Measurements from ENCODE around the gene ABLIM1.

The ABLIM1 gene

DNA sequence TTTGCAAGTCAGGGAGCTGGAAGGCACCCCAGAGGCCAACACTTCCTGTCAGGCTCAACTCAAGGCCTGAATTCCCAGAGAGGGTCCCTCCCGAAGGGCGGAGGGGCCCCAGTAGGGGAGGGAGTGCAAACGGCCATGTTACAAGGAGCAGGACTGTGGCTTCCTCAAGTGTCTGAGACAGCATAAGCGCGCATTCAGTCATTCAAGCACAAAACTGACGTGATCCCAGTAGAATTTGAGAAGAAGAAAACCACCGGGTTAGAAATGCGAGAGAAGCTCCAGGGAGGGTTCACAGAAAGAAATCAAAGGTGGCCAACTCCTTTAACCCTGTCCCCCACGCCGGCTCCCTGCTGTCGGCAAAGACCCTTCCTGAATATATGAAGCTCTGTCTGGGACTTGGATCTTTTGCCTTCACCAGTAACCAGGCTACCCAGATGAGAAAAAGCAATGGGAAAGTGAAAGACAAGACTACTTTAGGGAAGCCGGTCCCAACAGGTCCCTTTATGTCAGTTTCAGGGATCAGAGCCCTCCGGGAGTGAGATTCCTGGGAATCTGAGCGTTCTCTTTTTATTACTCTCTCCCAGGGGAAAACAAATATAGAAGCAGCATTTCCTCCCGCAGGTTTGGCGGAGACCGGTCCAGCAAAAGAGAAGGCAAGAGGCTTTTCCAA lies 255.1 kb downstream of the ABLIM1 start:
- no peak for DNase-seq

- DNase-seq = no peak
These were observed 255.8 kb downstream of the ABLIM1 start for GRCh38 chr10:114402233-114402632.

- no peak for DNase-seq
These were observed 256.8 kb downstream of the ABLIM1 start for GRCh38 chr10:114401195-114401791.

DNA sequence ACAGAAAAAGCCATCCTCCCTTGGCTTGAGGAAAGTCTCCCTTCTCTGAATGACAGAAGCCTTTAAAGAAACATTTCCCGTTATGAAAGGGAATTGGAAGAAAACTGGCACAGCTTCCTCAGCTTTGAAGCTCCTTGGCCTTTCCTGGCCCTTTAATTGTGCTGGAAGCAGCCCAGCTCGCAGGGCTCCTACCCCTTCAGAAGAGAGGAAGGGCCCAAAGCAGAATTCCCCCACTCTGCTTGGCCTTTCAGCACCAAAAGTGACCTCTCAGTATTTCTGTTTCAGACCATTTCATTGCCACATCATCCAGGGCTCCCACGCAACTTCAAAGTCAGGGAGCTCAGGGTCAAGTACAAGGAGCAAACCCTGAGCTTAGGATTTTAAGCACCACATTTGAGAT lies 258.0 kb downstream of the ABLIM1 start:
- no peak for DNase-seq

DNA sequence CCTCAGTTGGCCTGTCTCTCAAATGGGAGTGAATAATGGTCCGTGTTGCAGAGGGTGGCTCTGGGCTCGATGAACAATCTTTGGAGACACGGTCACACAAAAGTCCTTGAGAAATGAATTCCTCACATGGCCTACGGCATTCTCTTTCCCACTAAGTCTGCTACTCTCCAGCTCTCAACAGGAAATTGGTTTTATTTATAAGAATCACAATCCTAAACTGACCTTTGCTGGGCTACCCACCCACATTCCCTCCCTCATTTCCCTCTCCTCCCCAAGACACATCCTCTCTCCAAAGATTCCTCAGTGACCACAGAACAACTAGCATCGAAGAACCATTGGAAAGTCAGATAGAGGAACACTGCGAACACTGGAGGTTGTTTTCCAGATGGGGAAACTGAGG lies 258.5 kb downstream of the ABLIM1 start:
- DNase-seq = no peak

DNA sequence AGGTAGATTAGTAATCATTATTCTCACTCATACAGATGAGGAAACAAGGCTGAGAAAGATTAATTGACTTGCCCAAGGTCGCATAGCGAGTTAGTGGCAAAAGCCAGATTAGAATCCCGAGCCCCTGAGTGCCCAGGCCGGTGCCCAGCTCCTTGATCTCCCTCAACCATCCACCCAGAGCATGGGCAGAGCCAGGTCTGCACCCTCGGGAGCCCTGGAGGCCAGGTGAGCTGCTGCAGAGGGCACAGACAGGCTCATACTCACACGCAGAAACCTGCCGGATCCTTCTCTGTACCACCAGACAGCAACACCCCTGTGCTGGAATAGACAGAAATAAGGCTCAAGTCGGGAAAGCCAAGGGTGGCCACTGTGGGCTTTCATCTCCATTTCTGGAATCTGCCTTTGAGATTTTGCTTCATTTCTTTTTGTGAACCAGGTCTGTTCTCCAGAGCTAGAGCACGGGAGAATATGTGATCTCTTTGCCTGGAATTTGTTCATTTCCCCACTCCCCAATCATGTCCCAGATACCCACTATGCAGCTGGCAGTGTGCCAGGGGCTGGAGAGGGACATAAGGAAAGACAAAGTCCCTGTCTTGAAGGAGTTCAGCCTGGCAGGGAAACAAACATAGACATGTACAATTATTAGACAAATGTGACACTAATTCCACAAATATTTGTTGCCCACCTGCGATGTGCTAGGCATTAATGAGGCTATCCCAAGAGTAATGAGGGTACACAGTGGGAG lies 259.3 kb downstream of the ABLIM1 start:
- no peak for DNase-seq

DNA sequence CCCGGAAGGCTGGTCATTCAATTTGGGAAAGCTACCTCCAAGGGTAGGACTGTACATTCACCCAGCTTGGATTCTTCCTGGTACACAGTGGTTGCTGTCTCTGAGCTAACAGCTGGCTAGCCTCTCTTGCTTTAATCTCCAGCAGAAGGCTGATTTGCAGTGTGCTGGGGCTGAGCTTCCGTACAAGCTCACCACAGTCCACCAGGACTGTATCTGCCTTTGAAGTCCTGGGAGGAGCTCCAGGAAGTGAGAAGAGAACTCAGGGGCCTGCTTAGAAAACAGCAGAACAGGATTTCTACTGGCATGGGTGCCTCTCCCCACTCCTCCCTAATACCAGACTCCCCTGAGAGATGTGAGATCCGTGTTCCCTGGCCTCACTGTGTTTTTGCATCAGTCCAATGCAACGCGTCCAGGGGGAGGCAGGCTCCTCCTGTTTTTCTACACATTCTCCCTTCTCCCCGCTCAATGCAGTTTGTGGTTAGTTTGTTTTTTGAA lies 260.4 kb downstream of the ABLIM1 start:
- DNase-seq = no peak

- no peak for DNase-seq
These were observed 261.6 kb downstream of the ABLIM1 start for GRCh38 chr10:114396464-114396863.

DNA sequence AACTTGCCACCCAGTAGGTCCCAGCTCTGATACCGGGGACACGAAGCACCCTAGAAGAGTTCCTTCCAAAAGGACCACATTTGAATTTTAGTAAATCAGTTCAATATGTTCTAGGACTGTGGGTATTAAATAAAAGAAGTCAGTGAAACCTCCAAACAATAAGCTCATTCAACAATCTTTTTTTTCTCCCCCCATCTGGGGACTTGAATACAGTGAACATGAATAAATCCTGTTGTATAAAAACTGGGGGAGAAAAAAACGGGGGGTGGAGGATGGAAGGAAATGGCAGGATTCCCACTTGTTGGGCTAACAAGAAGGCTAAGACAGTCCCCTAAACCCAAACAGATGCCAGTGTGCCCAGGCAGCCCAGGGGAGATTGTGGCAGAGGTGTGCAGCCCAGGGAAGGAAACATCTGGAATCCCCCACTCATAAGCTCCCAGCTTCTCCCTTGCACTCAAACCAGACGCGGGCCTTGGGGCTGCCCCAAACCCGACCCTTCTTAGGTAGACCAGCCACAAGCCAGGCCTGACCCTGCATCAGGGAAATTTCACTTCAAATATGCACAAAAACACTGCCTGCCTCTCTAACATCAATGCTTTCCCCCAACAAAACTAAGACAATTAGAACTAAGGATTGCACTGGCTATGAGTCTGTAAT lies 262.6 kb downstream of the ABLIM1 start:
- no peak for DNase-seq

DNA sequence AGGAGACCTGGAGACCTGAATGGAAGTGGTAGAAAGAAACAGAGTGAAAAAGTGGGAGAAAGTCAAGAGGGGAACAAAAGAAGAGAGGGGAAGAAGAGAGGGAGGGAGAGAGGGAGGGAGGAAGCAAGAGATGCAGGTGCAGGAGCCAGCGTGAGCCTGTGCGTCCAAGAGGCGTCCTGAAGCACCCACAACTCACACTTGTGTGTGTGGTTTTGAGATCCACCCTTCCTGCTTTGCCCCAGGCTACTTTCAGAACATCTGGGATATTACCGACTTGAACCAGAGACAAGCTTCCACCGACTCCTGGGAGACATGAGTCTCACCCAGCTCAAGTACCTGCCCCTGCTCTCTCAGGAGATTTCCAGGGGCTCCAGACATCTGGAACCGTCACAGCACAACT lies 263.5 kb downstream of the ABLIM1 start:
- no peak for DNase-seq

- DNase-seq = no peak
These were observed 264.2 kb downstream of the ABLIM1 start for GRCh38 chr10:114393886-114394285.

- DNase-seq = no peak
These were observed 264.6 kb downstream of the ABLIM1 start for GRCh38 chr10:114393482-114393881.

DNA sequence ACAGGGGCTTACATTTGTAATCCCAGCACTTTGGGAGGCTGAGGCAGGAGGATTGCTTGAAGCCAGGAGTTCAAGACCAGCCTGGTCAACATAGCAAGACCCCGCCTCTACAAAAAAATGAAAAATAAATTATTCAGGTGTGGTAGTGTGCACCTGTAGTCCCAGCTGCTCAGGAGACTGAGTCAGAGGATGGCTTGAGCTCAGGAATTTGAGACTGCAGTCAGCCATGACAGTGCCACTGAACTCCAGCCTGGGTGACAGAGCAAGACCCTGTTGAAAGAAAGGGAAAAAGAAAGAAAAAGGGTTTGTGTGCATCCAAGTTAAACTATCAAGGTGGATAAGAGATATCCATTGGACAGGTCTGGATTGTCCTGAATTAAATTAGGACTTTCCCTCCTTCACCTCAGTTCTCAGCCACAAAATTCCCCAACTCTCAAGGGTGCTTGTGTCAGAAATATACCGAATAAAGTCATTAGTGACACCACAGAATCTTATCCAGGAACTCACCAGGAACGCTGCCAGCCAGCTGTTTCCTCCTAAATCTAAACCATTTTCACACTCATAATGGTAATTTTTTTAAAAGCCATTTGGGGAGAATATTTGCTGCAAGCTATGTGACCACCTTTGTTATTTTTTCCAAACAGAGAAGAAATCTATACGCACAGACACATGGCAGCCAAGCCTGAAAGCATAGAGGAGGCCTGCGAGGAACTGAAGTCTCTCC lies 265.8 kb downstream of the ABLIM1 start:
- no peak for DNase-seq

GRCh38 chr10:114391599-114391998 lies 266.5 kb downstream of the ABLIM1 start:
- no peak for DNase-seq

DNA sequence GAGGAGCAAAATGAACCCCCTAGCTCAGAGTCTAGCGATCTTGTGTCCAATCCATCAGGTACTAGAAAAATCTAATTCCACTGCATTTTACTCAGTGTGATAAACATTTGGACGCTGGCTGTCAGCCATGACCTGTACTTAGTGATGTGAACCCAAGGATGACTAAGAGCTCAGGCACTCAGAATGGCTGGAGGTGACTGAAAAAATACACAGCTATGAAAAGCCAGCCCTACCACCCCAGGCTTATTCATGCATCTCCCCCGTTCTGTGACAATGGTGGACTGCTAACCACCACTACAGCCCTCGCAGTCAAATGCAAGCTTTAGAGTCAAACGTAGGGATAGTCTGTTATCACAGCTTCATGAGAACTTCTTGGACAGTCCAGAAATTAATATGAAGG lies 268.6 kb downstream of the ABLIM1 start:
- no peak for DNase-seq

DNA sequence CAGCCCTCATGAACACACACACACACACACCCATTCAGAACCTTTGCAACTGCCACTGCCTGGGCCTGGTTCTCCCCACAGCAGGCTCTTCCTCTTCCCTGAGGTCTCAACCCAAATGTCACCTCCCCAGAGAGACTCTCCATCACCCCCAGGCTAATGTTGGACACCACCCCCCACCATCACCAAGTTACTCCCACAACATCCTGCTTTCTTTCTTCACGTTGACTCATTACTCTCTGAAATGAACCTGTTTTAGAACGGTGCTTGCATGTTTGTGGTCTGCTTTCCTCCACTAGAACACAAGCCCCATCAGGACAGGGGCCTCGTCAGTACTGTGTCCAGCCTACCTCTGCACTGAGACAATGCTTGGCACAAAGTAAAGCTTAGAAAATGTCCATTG lies 269.8 kb downstream of the ABLIM1 start:
- DNase-seq = no peak

GRCh38 chr10:114387784-114388183 lies 270.3 kb downstream of the ABLIM1 start:
- no peak for DNase-seq

- DNase-seq = no peak
These were observed 271.6 kb downstream of the ABLIM1 start for GRCh38 chr10:114386452-114386851.

DNA sequence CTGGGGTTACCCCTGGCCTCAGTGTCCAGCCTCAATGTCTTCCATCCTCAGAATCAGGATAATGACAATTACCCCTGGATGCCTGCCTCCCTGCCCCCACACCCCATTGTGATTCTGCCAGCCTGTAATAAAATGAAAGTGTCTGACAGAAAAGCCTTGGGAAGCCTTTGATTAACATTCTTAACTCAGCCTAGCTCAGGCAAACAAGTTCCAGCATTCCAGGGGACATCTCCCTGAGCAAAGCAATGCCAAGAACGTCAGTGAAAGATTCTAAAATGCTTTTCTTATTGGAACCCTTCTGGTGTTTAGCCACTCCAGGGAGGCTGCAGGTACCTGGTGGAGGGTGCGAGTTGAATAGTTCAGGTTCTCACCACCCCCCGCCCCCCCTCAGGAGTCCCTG lies 272.5 kb downstream of the ABLIM1 start:
- no peak for DNase-seq

- no peak for DNase-seq
These were observed 273.5 kb downstream of the ABLIM1 start for GRCh38 chr10:114384601-114385000.

DNA sequence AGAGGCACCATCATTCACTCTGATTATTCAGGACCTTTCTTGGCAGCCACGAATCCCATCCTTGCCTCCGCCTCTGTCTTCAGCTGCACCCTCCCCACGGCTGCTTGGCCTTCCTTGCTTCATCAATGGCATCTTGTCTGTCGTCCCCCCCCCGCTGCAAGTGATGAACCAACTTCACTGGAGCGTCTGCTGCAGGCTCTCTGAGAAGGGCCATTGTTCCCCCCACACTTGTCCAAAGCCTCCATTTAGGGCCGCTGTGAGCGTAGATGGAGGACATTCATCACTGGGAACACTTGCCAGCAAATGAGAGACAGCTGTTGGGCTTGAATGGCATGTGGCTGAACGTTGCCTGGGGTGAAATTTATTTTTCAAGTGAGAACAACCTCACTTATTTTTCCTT lies 273.9 kb downstream of the ABLIM1 start:
- no peak for DNase-seq
